ENCODE data around the gene MLNR.

DNA sequence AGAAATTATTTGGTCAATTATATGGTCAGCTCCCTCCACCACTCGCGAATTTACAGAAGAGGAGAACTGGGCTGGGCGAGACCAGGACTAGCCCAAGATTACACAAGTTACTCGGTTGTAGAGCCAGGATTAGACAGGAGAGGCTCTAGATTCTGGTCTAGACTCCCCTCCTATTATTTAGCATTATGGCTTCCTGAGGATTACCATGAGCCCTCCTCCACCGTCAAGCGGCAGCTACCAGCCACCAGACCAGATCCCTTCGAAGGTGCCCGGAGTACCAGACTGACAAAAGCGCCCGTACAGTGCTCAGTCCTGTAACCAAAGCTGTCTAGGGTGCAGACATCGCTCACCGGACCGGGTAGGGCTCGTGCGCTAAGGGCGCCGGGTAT lies 497 bp upstream of the MLNR start:
- TF ChIP-seq, protein P1, sequence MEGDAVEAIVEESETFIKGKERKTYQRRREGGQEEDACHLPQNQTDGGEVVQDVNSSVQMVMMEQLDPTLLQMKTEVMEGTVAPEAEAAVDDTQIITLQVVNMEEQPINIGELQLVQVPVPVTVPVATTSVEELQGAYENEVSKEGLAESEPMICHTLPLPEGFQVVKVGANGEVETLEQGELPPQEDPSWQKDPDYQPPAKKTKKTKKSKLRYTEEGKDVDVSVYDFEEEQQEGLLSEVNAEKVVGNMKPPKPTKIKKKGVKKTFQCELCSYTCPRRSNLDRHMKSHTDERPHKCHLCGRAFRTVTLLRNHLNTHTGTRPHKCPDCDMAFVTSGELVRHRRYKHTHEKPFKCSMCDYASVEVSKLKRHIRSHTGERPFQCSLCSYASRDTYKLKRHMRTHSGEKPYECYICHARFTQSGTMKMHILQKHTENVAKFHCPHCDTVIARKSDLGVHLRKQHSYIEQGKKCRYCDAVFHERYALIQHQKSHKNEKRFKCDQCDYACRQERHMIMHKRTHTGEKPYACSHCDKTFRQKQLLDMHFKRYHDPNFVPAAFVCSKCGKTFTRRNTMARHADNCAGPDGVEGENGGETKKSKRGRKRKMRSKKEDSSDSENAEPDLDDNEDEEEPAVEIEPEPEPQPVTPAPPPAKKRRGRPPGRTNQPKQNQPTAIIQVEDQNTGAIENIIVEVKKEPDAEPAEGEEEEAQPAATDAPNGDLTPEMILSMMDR (conservative IDR thresholded peaks at IDR 0.05; ENCODE audit: low read length), result no peak
- no peak for TF ChIP-seq EZH2phosphoT487 (IDR thresholded peaks at IDR 0.05; ENCODE audit: borderline replicate concordance, low read depth, low read length)

Measured in OCI-LY7 (cell line).